Gastroesophageal sphincter (tissue), 4 donors: ENCODE results near the gene PPCDC. TPM values are rescaled to one million over a fixed set of nuclear protein-coding genes. Genes with fewer than 3 reads are reported as not detected.

ENCODE experiments used
- ATAC-seq: fragments of 150-250 bp; one replicate; pipeline ENCODE4 v1.9.1; 2016; ENCODE audit warnings: mild to moderate bottlenecking, moderate library complexity
- H3K27ac ChIP-seq, 4 donors: fragments of 200-600 bp; sonication (generic) in 3 of 4; 1 replicate in 3 of 4; 2 replicates in 1 of 4; pipeline ENCODE4 v1.5.1; 2016 to 2019
- H3K27me3 ChIP-seq: fragments of 200-600 bp; sonication (generic); one replicate; pipeline ENCODE4 v1.5.1; 2019
- H3K36me3 ChIP-seq, 2 donors: fragments of 200-600 bp; sonication (generic); one replicate each; pipeline ENCODE4 v1.5.1; 2019; ENCODE audit warnings: control low read depth in 1 of 2
- H3K4me1 ChIP-seq, 3 donors: fragments of 200-600 bp; sonication (generic); 1 replicate in 2 of 3; 2 replicates in 1 of 3; pipeline ENCODE4 v1.5.1; 2016 to 2019; ENCODE audit warnings: control low read depth in 2 of 3
- H3K4me3 ChIP-seq, 2 donors: fragments of 200-600 bp; sonication (generic); one replicate each; pipeline ENCODE4 v1.5.1; 2019; ENCODE audit warnings: mild to moderate bottlenecking in 1 of 2, moderate library complexity in 1 of 2
- H3K9me3 ChIP-seq, 3 donors: fragments of 200-600 bp; sonication (generic); one replicate each; pipeline ENCODE4 v1.5.1; 2017 to 2019; ENCODE audit warnings: control low read depth in 2 of 3
- EP300 ChIP-seq: sonication (generic); formaldehyde crosslinking; IDR thresholded peaks from one replicate; pipeline ENCODE4 v1.6.1; 2017; ENCODE audit warnings: antibody characterized with exemption, mild to moderate bottlenecking
- POLR2A ChIP-seq, 2 donors: fragments of 450-650 bp; IDR thresholded peaks; one replicate each; pipeline ENCODE4 v1.6.1; 2017; ENCODE audit warnings: antibody characterized with exemption in 2 of 2, mild to moderate bottlenecking in 2 of 2, moderate library complexity in 1 of 2
- POLR2AphosphoS5 ChIP-seq: sonication (generic); formaldehyde crosslinking; IDR thresholded peaks from one replicate; pipeline ENCODE4 v1.6.1; 2017; ENCODE audit warnings: antibody characterized with exemption
- WGBS, 2 donors: methylation state at CpG; one replicate each; pipeline ENCODE4 v1.1.5; 2018; ENCODE audit warnings: low coverage in 1 of 2; 5-methylcytosine and 5-hydroxymethylcytosine counted together
- total RNA-seq, 4 donors: library from RNA; depleted of rRNA; stranded (reverse); fragments of >200 nt; gene quantifications; one replicate each; pipeline ENCODE4 v1.1.0, GENCODE V29; 2016
- TF ChIP-seq, protein P1 (sequence below), 4 experiments: fragments of 200-600 bp in 2 of 4; fragments of 450-650 bp in 2 of 4; sonication (generic) in 1 of 4; IDR thresholded peaks; one replicate each; pipeline ENCODE4 v1.5.1; 2017 to 2019; ENCODE audit warnings: antibody characterized with exemption in 4 of 4, mild to moderate bottlenecking in 2 of 4, moderate library complexity in 2 of 4

Gene PPCDC
- total RNA-seq, 4 donors from 2014 or later, result 7.8 to 14.2 (median 12.9) TPM

DNA sequence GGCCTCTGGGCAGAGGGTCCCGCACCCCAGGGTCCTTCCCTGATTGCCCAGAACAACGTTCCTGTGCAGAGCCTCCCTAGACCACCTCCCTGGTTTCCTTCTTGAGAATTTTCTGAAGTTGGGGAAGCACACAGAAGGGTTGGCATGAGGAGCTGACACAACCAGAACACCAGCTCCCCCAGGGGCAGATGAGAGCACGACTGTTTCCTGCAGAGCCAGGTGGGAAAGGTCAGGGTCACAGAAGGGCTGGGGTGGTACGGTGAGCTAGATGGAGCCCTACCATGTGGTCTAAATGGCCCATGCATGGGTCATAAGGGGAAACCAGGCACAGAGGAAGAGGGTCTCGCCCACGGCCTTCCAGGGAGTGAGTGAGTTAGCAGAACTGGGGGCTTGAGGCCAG is 10.4 kb downstream of the PPCDC start:
- WGBS, 2 donors, result 72 to 79% methylated on average over 2 to 4 of the region's 6 CpGs
- H3K4me1 ChIP-seq, result peaks cover 5 to 33% (median 16%) of the 10 kb centered on the region in 3 donors

DNA sequence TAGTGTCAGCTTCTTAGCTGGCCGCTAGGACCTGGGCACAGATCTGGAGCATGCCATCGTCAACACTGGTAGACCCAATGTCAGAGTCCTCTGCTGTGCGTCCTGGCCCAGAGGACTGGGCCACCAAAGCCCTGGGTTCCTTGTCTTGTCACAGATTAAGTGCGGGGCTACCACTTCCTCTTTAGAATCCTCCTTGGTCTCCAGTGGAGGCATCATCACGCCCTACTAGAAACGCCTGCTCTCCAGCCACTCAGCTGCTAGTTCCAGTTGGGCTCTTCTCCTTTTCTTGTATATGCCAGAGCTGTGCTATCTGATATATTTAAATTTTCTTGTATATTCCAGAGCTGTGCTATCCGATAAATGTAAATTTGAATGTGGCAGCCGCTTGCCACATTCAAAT is 11.2 kb downstream of the PPCDC start:
- WGBS, 2 donors, result 75 to 100% methylated on average over 3 to 6 of the region's 8 CpGs
- no peaks in the 10 kb centered on the region for H3K27me3 ChIP-seq
- H3K36me3 ChIP-seq, result peaks cover 0 to 18% of the 10 kb centered on the region in 2 donors
- H3K4me3 ChIP-seq, result no peak overlapping the region
- peaks cover 3 to 25% (median 9%) of the 10 kb centered on the region in 3 donors for H3K4me1 ChIP-seq
- no peaks in the 10 kb centered on the region for H3K9me3 ChIP-seq
- ATAC-seq, result no peak
- TF ChIP-seq POLR2AphosphoS5 (no peak), POLR2A (IDR thresholded peaks at IDR 0.05) (no peak), EP300 (no peak)
- TF ChIP-seq, protein P1, sequence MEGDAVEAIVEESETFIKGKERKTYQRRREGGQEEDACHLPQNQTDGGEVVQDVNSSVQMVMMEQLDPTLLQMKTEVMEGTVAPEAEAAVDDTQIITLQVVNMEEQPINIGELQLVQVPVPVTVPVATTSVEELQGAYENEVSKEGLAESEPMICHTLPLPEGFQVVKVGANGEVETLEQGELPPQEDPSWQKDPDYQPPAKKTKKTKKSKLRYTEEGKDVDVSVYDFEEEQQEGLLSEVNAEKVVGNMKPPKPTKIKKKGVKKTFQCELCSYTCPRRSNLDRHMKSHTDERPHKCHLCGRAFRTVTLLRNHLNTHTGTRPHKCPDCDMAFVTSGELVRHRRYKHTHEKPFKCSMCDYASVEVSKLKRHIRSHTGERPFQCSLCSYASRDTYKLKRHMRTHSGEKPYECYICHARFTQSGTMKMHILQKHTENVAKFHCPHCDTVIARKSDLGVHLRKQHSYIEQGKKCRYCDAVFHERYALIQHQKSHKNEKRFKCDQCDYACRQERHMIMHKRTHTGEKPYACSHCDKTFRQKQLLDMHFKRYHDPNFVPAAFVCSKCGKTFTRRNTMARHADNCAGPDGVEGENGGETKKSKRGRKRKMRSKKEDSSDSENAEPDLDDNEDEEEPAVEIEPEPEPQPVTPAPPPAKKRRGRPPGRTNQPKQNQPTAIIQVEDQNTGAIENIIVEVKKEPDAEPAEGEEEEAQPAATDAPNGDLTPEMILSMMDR (IDR thresholded peaks at IDR 0.05), result no peak
- H3K27ac ChIP-seq, result no peak overlapping the region

More for the DNA sequence above, 10.4 kb downstream of the PPCDC start:
- TF ChIP-seq EP300 (no peak), POLR2A (IDR thresholded peaks at IDR 0.05) (no peak), POLR2AphosphoS5 (no peak)
- TF ChIP-seq, protein P1 (IDR thresholded peaks at IDR 0.05), result no peak
- ATAC-seq, result no peak
- H3K36me3 ChIP-seq, result peaks cover 0 to 18% of the 10 kb centered on the region in 2 donors
- no peak overlapping the region for H3K4me3 ChIP-seq
- H3K27ac ChIP-seq, result no peak overlapping the region
- no peaks in the 10 kb centered on the region for H3K27me3 ChIP-seq
- H3K9me3 ChIP-seq, result no peaks in the 10 kb centered on the region

DNA sequence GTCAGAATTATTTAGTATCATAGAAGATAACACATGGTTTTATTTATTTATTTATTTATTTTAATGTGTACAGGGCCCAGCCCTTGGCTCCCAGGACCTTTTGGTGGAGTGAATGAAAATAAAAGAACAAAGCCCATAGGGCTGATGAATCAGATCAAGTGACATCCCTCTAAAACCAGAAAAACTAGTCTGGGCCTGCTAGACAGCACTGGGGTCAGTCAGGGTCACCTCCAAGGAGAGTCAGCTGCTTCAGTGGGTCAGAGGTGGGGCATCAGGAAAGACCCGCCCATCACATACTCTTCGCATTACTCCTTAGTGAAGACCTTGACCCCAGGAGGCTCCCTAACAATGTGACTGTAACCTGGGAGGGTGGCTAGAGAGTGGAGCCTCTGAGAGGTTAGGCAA is 12.8 kb downstream of the PPCDC start:
- 77% methylated on average over 2 of the region's 2 CpGs; no CpG with 5 or more reads in 1 of the 2 donors for WGBS, 2 donors

DNA sequence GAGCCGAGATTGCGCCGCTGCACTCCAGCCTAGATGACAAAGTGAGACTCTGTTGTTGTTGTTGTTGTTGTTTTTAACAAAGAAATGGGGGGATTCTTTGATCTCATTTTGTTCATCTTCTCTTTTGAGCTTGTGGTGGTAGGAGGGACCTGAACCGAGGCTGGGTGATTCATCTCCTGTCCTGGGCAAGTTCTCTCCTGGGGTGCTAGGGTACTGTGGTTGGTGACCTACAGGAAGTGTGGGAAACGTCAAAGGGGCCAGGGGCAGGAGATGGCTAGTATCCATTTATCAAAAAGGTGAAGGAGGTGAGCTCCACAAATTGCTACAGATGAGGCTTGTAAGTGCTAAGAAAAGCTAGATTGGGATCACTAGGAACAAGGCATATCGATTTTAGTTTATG is 14.3 kb downstream of the PPCDC start:
- Histone ChIP-seq H3K36me3 (peaks cover 0 to 24% of the 10 kb centered on the region in 2 donors), H3K27me3 (no peaks in the 10 kb centered on the region), H3K9me3 (no peaks in the 10 kb centered on the region), H3K4me3 (no peak overlapping the region), H3K4me1 (peaks cover 0 to 6% (median 1%) of the 10 kb centered on the region in 3 donors), H3K27ac (no peak overlapping the region)
- 54 to 86% methylated on average over 3 to 6 of the region's 6 CpGs for WGBS, 2 donors
- no peak for ATAC-seq
- no peak for TF ChIP-seq POLR2A (IDR thresholded peaks at IDR 0.05)
- no peak for TF ChIP-seq POLR2AphosphoS5
- TF ChIP-seq EP300, result no peak
- TF ChIP-seq, protein P1 (IDR thresholded peaks at IDR 0.05), result no peak

More for the DNA sequence above, 12.8 kb downstream of the PPCDC start:
- Histone ChIP-seq H3K9me3 (no peaks in the 10 kb centered on the region), H3K4me3 (no peak overlapping the region), H3K36me3 (peaks cover 0 to 18% of the 10 kb centered on the region in 2 donors), H3K4me1 (peaks cover 0 to 9% (median 0%) of the 10 kb centered on the region in 3 donors), H3K27ac (no peak overlapping the region), H3K27me3 (no peaks in the 10 kb centered on the region)
- ATAC-seq, result no peak
- no peak for TF ChIP-seq POLR2AphosphoS5
- no peak for TF ChIP-seq POLR2A (IDR thresholded peaks at IDR 0.05)
- TF ChIP-seq, protein P1 (IDR thresholded peaks at IDR 0.05), result no peak
- no peak for TF ChIP-seq EP300

DNA sequence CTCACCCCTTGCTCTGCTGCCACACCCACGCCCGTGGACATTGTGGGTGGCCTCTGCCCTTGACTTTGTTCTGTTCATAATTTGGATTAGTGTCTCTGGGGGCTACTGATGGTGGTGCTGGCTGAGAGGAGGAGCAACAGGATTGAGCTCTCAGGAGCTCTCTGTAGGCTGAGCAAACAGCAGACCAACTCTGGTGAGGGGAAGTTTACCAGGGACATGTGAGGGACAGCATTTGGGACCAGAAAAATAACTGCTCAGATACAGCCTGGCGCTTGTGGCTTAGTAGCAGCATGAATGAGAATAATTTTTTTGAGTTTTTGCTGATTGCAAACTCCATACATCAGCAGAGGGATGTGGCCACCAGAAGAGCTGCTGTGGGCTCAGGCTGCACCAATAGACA is 14.8 kb downstream of the PPCDC start:
- WGBS, 2 donors, result 87 to 100% methylated on average over 1 to 3 of the region's 3 CpGs
- peaks cover 0 to 24% of the 10 kb centered on the region in 2 donors for H3K36me3 ChIP-seq
- no peak overlapping the region for H3K4me3 ChIP-seq
- no peaks in the 10 kb centered on the region for H3K9me3 ChIP-seq
- H3K27ac ChIP-seq, result no peak overlapping the region
- ATAC-seq, result no peak
- H3K4me1 ChIP-seq, result peaks cover 0 to 11% (median 7%) of the 10 kb centered on the region in 3 donors
- TF ChIP-seq POLR2A (IDR thresholded peaks at IDR 0.05) (no peak), POLR2AphosphoS5 (no peak), EP300 (no peak)
- TF ChIP-seq, protein P1 (IDR thresholded peaks at IDR 0.05), result no peak
- H3K27me3 ChIP-seq, result no peaks in the 10 kb centered on the region
